Glomerular visceral epithelial cell (primary cell): ENCODE data around the gene RHOH.

Experiments used
- DNase-seq: peaks from one replicate; pipeline ENCODE4 v3.0.0-alpha.2; 2016; ENCODE audit errors: extremely low spot score

The RHOH gene

DNA sequence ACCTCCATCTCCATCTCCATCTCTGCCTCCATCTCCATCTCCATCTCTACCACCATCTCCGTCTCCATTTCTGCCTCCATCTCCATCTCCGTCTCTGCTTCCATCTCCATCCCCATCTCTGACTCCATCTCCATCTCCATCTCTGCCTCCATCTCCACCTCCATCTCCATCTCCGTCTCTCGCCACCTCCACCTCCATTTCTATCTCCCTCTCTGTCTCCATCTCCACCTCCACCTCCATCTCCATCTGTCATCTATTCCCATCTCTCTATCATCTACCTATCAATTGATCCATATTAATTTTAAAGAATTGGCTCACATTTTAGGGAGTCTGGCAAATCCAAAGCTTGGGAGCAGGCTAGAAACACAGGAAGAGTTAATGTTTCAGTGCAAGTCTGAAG lies 98.7 kb downstream of the RHOH start:
- DNase-seq, result no peak
